HG02852 (cell line): Measurements from ENCODE around the gene ERICH6.

Source experiments
- ATAC-seq: cut with Tn5 transposase; IDR thresholded peaks from one replicate; pipeline ENCODE4 v1.9.1; 2021; ENCODE audit warnings: mild to moderate bottlenecking, moderate library complexity; ENCODE audit not compliant: unreplicated experiment

ERICH6 gene

DNA sequence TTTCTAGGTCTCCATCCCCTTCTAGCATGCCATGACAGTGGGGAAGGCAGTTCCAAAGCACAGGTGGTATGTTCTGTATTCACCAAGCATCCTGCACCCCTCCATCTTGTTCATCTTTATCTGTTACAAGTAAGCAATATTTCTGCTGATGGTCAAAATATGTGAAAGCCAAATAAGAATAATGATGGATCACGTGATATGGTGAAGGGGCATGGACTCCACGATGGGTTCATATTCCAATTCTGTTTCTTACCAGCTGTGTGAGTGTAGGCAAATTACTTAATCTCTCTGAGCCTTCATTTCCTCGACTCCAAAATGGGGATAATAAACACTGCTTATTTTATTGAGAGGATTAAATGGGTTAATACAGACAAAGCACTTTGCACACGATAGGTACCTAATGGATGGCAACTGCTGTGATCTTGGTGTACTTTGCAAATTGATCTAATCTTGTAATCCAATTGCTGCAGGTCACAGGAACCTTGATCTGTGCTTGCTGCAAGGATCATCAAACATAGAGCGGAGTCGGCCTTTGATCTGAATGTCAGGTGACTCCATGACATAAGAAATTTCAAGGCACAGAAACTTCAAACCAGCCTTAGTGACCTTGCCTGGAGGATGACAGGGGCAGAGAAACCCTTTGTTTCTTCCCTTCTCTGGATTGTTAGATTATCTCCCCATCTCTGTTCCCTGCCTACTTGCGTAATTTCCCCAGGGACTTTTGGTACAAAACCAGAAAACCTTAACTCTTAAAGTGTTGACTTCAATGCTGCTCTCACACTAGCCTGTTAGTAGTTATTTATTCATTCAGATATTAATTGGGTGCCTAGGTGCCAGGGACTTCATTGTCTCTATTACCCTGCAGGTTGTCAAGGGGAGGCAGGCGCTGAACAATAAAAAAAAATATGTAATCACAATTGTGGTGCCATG, 33.4 kb upstream of the ERICH6 start:
- no peak for ATAC-seq

GRCh38 chr3:150736316-150736719, 32.6 kb upstream of the ERICH6 start:
- no peak for ATAC-seq

- no peak for ATAC-seq
Measured at GRCh38 chr3:150734795-150735119, 31.0 kb upstream of the ERICH6 start.

DNA sequence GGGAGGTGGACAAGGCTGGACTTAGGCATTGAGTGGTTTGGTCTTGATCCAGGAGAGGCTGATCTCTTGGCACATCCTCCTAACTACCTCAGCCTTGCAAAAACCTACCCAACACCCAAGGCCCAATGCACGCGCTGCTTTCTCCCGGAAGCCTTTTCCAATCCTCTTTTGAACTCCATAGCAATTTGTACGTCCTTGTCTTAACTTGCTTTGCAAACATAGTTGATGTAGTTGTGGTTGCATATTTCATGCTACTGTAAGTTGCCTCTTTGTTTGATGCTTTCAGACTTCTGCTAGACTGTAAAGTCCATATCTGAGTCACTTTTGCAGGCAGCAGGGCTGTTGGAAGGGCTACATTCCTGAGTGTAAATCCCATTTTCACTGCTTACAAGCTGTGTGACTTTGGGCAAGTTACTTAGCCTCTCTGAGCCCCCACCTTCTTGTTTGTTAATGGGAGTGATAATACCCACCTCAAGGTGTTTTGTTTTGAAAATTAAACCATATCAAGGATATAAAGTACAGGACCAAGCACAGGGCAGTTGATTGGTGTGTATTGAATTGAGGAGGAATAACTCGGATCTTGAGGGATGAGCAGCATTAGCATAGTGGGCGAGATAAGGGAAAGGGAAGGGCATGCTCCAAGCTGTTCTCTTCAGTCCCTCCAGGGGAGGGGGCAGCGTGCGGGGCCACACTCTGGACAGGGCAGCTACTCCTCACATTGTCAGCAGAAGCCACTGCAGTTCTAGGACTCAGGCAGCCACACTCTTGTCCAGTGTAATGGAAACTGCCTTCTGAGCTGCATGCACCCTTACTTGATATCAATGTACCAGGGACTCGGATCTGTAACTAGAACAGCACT, 30.4 kb upstream of the ERICH6 start:
- no peak for ATAC-seq

DNA sequence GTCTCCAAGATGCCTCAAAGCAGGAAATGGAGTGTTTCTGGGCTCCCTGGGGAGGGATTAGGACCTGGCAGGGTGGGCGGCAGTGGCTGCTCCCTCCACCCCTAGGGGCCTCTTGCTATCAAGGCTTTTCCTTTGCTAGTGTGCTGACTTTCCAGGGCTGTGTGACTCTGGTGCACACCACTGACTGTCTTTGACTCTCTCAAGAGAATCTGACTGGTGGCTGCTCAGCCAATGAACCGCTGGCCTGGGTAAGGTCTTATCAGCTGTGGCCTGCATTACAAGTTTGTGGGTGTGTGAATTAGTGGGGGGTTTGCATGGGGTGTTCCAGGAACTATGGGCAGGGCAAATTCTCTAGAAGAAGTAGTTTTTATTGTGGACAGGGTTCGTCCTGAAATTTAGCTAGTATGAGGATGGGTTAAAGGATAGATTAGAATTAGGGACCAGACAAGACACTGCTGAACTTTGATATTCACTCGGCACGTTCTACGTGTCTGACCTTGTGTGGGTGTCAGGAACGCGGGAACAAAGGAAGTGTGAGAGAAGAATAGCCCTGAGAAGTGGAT, 29.7 kb upstream of the ERICH6 start:
- no peak for ATAC-seq

- ATAC-seq, result no peak
Measured at GRCh38 chr3:150729682-150730360, 26.1 kb upstream of the ERICH6 start.

- ATAC-seq, result no peak
Measured at GRCh38 chr3:150727653-150728502, 24.2 kb upstream of the ERICH6 start.

DNA sequence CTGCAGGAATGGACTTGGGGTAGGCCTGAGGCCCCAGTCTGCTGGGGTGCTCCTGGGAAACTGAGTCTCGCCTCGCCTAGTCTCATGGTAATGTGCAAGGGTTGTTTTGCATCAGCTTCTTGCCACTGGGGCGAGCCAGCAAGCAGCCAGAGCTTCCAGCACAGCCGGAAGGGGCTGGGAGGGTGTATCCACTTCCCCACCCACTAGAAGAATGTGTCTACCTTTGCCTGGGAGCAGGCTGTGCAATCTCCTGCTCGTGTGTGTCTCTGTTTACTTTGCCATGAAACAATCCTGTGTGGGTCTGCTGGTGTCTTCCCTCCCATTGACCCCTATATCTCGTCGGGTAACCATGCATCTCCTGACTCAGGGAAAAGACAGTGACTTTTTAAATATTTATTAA, 21.8 kb upstream of the ERICH6 start:
- ATAC-seq, result no peak

- no peak for ATAC-seq
Measured at GRCh38 chr3:150723946-150724345, 20.2 kb upstream of the ERICH6 start.

DNA sequence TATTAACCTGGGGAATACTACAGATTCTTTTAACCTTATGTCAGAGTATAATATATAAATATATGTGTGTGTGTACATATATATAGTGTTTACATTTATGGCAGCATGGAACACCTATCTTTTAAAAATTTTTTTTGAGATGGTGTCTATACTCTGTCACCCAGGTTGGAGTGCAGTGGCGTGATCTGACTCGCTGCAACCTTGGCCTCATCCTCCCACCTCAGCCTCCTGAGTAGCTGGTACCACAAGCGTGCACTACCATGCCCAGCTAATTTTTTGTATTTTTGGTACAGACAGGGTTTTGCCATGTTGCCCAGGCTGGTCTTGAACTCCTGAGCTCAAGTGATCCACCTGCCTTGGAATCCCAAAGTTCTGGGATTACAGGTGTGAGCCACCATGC, 18.5 kb upstream of the ERICH6 start:
- no peak for ATAC-seq

- ATAC-seq, result peak; percentile 75
Measured at GRCh38 chr3:150721285-150722130, 17.8 kb upstream of the ERICH6 start.

- ATAC-seq, result no peak
Measured at GRCh38 chr3:150720444-150720843, 16.7 kb upstream of the ERICH6 start.

GRCh38 chr3:150710097-150710496, 6.4 kb upstream of the ERICH6 start:
- no peak for ATAC-seq

DNA sequence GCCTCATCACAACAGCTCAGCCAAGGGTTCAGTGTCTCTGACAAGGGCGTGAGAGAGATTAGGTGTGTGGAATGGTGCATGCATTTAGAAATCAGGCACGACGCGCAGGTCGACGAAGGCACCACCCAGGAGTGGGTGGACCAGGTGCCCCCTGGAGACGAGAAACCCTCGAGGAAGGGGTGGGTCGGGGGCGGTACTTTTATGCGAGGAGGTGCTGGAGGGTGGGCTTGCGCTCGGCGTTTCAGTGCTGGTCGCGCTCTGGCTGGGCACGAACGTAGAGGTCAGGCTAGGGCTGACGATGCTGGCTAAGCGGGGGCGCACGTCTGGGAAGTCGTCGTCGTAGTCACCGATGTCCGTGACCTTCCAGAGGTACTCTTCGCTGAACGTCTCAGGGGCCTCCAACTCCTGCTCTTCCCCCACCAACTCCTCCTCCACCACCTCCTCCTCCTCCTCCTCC, 393 bp downstream of the ERICH6 start:
- peak; percentile 37 for ATAC-seq

- no peak for ATAC-seq
Measured at GRCh38 chr3:150699068-150699639, 4.6 kb downstream of the ERICH6 start.

DNA sequence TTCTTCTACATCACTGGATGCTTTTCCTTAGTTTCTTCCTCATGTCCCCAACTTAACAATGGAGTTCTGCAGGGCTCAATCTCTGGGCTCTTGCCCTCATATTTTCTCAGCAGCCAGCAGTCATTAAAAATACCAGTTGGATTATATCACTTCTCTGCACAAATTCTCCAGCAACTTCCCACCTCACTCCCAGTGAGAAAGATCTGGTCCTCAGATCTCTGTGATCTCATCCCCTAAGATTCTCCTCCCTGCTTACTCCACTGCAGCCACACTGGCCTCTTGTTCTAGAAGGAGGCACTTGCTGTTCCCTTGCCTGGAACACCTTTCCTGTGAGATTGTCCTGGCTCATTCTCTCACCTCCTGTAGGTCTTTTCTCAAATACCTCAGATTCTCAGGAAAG, 6.1 kb downstream of the ERICH6 start:
- ATAC-seq, result no peak

- no peak for ATAC-seq
Measured at GRCh38 chr3:150691414-150692040, 12.2 kb downstream of the ERICH6 start.

GRCh38 chr3:150687613-150688012, 16.1 kb downstream of the ERICH6 start:
- no peak for ATAC-seq
